HG03095 (cell line): ENCODE measurements around the gene WIPF3.

Experiments
- ATAC-seq: cut with Tn5 transposase; IDR thresholded peaks from one replicate; pipeline ENCODE4 v1.9.1; 2021; ENCODE audit warnings: moderate library complexity; ENCODE audit not compliant: unreplicated experiment

The WIPF3 gene

GRCh38 chr7:29806208-29806994 is at the start of gene WIPF3:
Gene WIPF3, plus strand, starts transcription at chr7:29806508. Its CDS starts 28,217 bp downstream, at chr7:29834725.
- no peak for ATAC-seq

- ATAC-seq: no peak
Observed at GRCh38 chr7:29763266-29763665, 43.0 kb upstream of the WIPF3 start.

- ATAC-seq: no peak
Observed at GRCh38 chr7:29764227-29764626, 42.1 kb upstream of the WIPF3 start.

- ATAC-seq: no peak
Observed at GRCh38 chr7:29765490-29765889, 40.8 kb upstream of the WIPF3 start.

GRCh38 chr7:29770371-29770770 is 35.9 kb upstream of the WIPF3 start:
- no peak for ATAC-seq

- no peak for ATAC-seq
Observed at GRCh38 chr7:29771081-29771816, 35.1 kb upstream of the WIPF3 start.

- ATAC-seq: no peak
Observed at GRCh38 chr7:29779017-29779416, 27.3 kb upstream of the WIPF3 start.

GRCh38 chr7:29780346-29780745 is 26.0 kb upstream of the WIPF3 start:
- no peak for ATAC-seq

GRCh38 chr7:29783671-29784070 is 22.6 kb upstream of the WIPF3 start:
- ATAC-seq: no peak

- ATAC-seq: no peak
Observed at GRCh38 chr7:29793507-29793906, 12.8 kb upstream of the WIPF3 start.

- no peak for ATAC-seq
Observed at GRCh38 chr7:29794959-29795629, 11.2 kb upstream of the WIPF3 start.

- ATAC-seq: no peak
Observed at GRCh38 chr7:29795696-29796580, 10.4 kb upstream of the WIPF3 start.

- no peak for ATAC-seq
Observed at GRCh38 chr7:29797112-29797944, 9.0 kb upstream of the WIPF3 start.

GRCh38 chr7:29798422-29798821 is 7.9 kb upstream of the WIPF3 start:
- ATAC-seq: no peak

GRCh38 chr7:29801929-29802328 is 4.4 kb upstream of the WIPF3 start:
- no peak for ATAC-seq

GRCh38 chr7:29805031-29805430 is 1.3 kb upstream of the WIPF3 start:
- ATAC-seq: no peak

GRCh38 chr7:29805886-29806207 is 461 bp upstream of the WIPF3 start:
- ATAC-seq: no peak

- ATAC-seq: no peak
Observed at GRCh38 chr7:29806995-29807841, 910 bp downstream of the WIPF3 start.
